ENCODE results near the gene ACOT11. TPM values are rescaled to one million over a fixed set of nuclear protein-coding genes. Genes with fewer than 3 reads are reported as not detected.

ACOT11 gene
- total and polyA plus RNA-seq, 2 donors from 2014 or later = 24.6 to 31.1 TPM

- peak overlapping the region in 1 of 3 donors; percentile 25 for H3K4me3 ChIP-seq (ENCODE audit: low read length in 3 of 3)
- no peaks in the 10 kb centered on the region for H3K27me3 ChIP-seq (ENCODE audit: control insufficient read depth, insufficient read depth, low read length)
- intact Hi-C loops (cut with DNase I) = no loop called here
- H3K27ac ChIP-seq (ENCODE audit: low read depth in 2 of 2, low read length in 2 of 2) = no peak overlapping the region
- no peak overlapping the region for H3K9ac ChIP-seq (ENCODE audit: low read length in 3 of 3)
- no peak for FAIRE-seq
- no peaks in the 10 kb centered on the region for H3K9me3 ChIP-seq (ENCODE audit: control insufficient read depth in 2 of 3, insufficient read depth in 1 of 3, low read length in 3 of 3)
- TF ChIP-seq CTCF (IDR thresholded peaks at IDR 0.05; ENCODE audit: borderline replicate concordance, extremely low read depth, insufficient read depth) = no peak
- H3K36me3 ChIP-seq (ENCODE audit: control insufficient read depth in 2 of 3, insufficient read depth in 3 of 3, low read length in 3 of 3) = peaks cover 0 to 33% (median 10%) of the 10 kb centered on the region in 3 donors
- DNase-seq = no peak
- H3K4me1 ChIP-seq (ENCODE audit: control insufficient read depth in 2 of 3, insufficient read depth in 2 of 3, low read depth in 1 of 3, low read length in 3 of 3) = peaks cover 3 to 25% (median 9%) of the 10 kb centered on the region in 3 donors
Observed at GRCh38 chr1:54603241-54603640, 55.2 kb downstream of the ACOT11 start.

GRCh38 chr1:54604051-54604450 lies 56.0 kb downstream of the ACOT11 start:
- Histone ChIP-seq H3K9ac (ENCODE audit: low read length in 3 of 3) (no peak overlapping the region), H3K36me3 (ENCODE audit: control insufficient read depth in 2 of 3, insufficient read depth in 3 of 3, low read length in 3 of 3) (peaks cover 0 to 35% (median 11%) of the 10 kb centered on the region in 3 donors), H3K27me3 (ENCODE audit: control insufficient read depth, insufficient read depth, low read length) (no peaks in the 10 kb centered on the region), H3K9me3 (ENCODE audit: control insufficient read depth in 2 of 3, insufficient read depth in 1 of 3, low read length in 3 of 3) (no peaks in the 10 kb centered on the region), H3K27ac (ENCODE audit: low read depth in 2 of 2, low read length in 2 of 2) (no peak overlapping the region), H3K4me1 (ENCODE audit: control insufficient read depth in 2 of 3, insufficient read depth in 2 of 3, low read depth in 1 of 3, low read length in 3 of 3) (peaks cover 3 to 25% (median 9%) of the 10 kb centered on the region in 3 donors), H3K4me3 (ENCODE audit: low read length in 3 of 3) (peak overlapping the region in 1 of 3 donors; percentile 25)
- DNase-seq = no peak
- FAIRE-seq = no peak
- no peak for TF ChIP-seq CTCF (IDR thresholded peaks at IDR 0.05; ENCODE audit: borderline replicate concordance, extremely low read depth, insufficient read depth)
- intact Hi-C loops (cut with DNase I) = no loop called here

DNA sequence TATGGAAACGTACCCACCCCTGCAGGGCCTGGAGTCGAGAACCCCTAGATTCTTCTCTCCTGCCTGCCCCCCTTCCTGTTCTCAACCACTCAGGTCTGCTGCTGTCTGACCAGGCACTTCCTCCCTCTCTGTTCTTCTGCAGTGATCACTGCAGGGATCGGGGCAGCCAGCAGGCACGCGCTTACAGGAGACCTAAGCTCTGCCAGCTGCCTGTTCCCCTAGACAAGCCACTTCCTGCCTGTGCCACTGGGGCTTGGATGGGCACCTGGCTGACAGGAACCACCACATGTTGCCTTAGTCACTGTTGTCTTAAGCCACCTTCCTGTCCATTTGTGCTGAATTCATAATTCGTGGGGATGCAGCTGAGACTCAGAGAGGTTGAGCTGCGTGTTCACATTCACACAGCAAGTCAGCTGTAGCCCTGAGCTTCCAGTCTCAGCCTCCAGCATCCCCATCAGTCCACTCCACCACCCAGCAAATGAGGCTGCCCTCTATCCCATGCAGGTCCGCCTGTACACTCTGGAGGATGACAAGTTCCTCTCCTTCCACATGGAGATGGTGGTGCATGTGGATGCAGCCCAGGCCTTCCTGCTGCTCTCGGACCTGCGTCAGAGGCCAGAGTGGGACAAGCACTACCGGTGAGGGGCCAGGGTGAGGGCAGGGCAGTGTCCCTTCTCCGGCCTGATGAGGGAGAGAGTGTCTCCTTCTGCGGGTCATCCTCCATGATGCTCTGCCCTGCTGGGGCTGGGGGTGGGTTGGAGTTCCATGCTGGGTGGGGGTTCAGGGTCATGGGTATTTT lies 56.7 kb downstream of the ACOT11 start:
- Histone ChIP-seq H3K9ac (ENCODE audit: low read length in 3 of 3) (no peak overlapping the region), H3K27me3 (ENCODE audit: control insufficient read depth, insufficient read depth, low read length) (no peaks in the 10 kb centered on the region), H3K9me3 (ENCODE audit: control insufficient read depth in 2 of 3, insufficient read depth in 1 of 3, low read length in 3 of 3) (no peaks in the 10 kb centered on the region), H3K27ac (ENCODE audit: low read depth in 2 of 2, low read length in 2 of 2) (no peak overlapping the region), H3K36me3 (ENCODE audit: control insufficient read depth in 2 of 3, insufficient read depth in 3 of 3, low read length in 3 of 3) (peaks cover 0 to 36% (median 11%) of the 10 kb centered on the region in 3 donors), H3K4me3 (ENCODE audit: low read length in 3 of 3) (no peak overlapping the region), H3K4me1 (ENCODE audit: control insufficient read depth in 2 of 3, insufficient read depth in 2 of 3, low read depth in 1 of 3, low read length in 3 of 3) (peaks cover 3 to 19% (median 9%) of the 10 kb centered on the region in 3 donors)
- TF ChIP-seq CTCF (IDR thresholded peaks at IDR 0.05; ENCODE audit: borderline replicate concordance, extremely low read depth, insufficient read depth) = no peak
- FAIRE-seq (no peak), DNase-seq (no peak)
- intact Hi-C loops (cut with DNase I) = no loop called here
